Peyer's patch (tissue), 4 donors: ENCODE data around the gene KEL.

ENCODE experiments used
- CTCF ChIP-seq, 6 experiments: fragments of 450-650 bp in 4 of 6; fragments of 200-600 bp in 2 of 6; sonication (generic) in 1 of 6; IDR thresholded peaks; one replicate each; pipeline ENCODE4 v1.5.1; 2017 to 2019; ENCODE audit warnings: antibody characterized with exemption in 6 of 6, mild to moderate bottlenecking in 3 of 6, moderate library complexity in 1 of 6
- POLR2A ChIP-seq, 2 donors: fragments of 450-650 bp; IDR thresholded peaks; one replicate each; pipeline ENCODE4 v1.5.1; 2017; ENCODE audit warnings: antibody characterized with exemption in 2 of 2, mild to moderate bottlenecking in 2 of 2, moderate library complexity in 2 of 2

GRCh38 chr7:142940966-142941535, 21.1 kb downstream of the KEL start:
- TF ChIP-seq POLR2A (IDR thresholded peaks at IDR 0.05) (no peak), CTCF (IDR thresholded peaks at IDR 0.05) (no peak)
